ENCODE measurements around the gene RAVER1.

The RAVER1 gene

DNA sequence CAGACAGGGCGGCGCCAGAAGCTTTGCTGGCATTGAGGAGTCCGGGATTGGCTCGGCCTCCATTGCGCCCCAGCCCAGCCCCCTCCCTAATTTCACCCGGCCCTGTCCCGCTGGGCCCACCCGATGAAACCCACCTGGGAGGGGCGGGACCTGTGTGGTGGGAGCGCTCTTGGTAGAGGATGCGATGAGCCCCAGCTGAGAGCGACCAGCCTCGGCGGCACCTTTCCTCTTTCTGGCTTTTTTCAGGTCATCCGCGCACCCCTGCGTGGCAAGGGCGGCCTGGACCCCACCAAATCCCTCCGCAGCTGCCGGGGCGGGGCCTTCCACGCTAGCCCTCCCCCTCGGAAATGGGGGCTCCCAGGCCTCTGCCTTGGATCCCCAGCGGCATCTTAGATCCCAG, 23.9 kb downstream of the RAVER1 start, which contains the start of gene ZGLP1:
Gene ZGLP1, minus strand, starts transcription at position 393 of the 400 bp plus-strand sequence.
- DNase-seq (no peak), ATAC-seq (ENCODE audit: insufficient read depth, low read depth) (no peak)
- Histone ChIP-seq H2AFZ (ENCODE audit: low read depth, low read length) (no peak within 1 kb of the TSS), H3K27me3 (ENCODE audit: insufficient read depth, low read length, poor library complexity) (no peaks in the 10 kb centered on the region), H3K9me3 (ENCODE audit: insufficient read depth, low read length, severe bottlenecking) (no peaks in the 10 kb centered on the region), H3K4me1 (ENCODE audit: insufficient read depth, low read length) (peaks cover 3% of the 10 kb centered on the region), H3K4me3 (ENCODE audit: low read depth in 1 of 2, low read length in 2 of 2) (no peak within 1 kb of the TSS), H3K36me3 (ENCODE audit: insufficient read depth, low read length) (peaks cover 16% of the 10 kb centered on the region), H4K20me1 (ENCODE audit: insufficient read depth, low read length) (no peaks in the 10 kb centered on the region), H3K27ac (ENCODE audit: low read length) (no peak within 1 kb of the TSS), H3K79me2 (ENCODE audit: insufficient read depth, low read length) (peaks cover 4% of the 10 kb centered on the region; the same call in 1 of the 2 replicates), H3K4me2 (ENCODE audit: insufficient read depth, low read length) (no peak within 1 kb of the TSS), H3K9ac (ENCODE audit: low read depth, low read length) (no peak within 1 kb of the TSS; the same call in 1 of the 2 replicates)
- TF ChIP-seq, protein P1, sequence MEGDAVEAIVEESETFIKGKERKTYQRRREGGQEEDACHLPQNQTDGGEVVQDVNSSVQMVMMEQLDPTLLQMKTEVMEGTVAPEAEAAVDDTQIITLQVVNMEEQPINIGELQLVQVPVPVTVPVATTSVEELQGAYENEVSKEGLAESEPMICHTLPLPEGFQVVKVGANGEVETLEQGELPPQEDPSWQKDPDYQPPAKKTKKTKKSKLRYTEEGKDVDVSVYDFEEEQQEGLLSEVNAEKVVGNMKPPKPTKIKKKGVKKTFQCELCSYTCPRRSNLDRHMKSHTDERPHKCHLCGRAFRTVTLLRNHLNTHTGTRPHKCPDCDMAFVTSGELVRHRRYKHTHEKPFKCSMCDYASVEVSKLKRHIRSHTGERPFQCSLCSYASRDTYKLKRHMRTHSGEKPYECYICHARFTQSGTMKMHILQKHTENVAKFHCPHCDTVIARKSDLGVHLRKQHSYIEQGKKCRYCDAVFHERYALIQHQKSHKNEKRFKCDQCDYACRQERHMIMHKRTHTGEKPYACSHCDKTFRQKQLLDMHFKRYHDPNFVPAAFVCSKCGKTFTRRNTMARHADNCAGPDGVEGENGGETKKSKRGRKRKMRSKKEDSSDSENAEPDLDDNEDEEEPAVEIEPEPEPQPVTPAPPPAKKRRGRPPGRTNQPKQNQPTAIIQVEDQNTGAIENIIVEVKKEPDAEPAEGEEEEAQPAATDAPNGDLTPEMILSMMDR (IDR thresholded peaks at IDR 0.05; ENCODE audit: borderline replicate concordance, extremely low read depth, low read length, poor library complexity, severe bottlenecking): no peak
- TF ChIP-seq EZH2 (IDR thresholded peaks at IDR 0.05; ENCODE audit: borderline replicate concordance, low read depth, low read length, severe bottlenecking): no peak

DNA sequence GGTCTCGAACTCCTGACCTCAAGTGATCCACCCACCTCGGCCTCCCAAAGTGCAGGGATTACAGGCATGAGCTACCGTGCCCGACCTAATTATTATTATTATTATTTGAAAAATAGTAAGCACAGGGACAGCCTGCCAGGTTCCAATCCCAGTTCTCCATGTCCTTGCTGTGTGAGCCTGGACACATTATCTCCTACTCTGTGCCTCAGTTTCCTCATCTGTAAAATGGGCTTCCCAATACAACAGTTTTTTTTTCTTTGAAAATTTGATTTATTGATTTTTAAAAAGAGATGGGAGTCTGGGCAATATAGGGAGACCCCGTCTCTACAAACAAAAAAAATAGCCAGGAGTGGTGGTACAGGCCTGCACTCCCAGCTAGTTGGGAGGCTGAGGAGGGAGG, 27.0 kb downstream of the RAVER1 start:
- no peaks in the 10 kb centered on the region for H3K79me2 ChIP-seq (ENCODE audit: insufficient read depth, low read length)
- no peak overlapping the region for H2AFZ ChIP-seq (ENCODE audit: low read depth, low read length)
- TF ChIP-seq, protein P1 (IDR thresholded peaks at IDR 0.05; ENCODE audit: borderline replicate concordance, extremely low read depth, low read length, poor library complexity, severe bottlenecking): no peak
- no peak for TF ChIP-seq EZH2 (IDR thresholded peaks at IDR 0.05; ENCODE audit: borderline replicate concordance, low read depth, low read length, severe bottlenecking)
- H3K36me3 ChIP-seq (ENCODE audit: insufficient read depth, low read length): peaks cover 12% of the 10 kb centered on the region
- H3K4me2 ChIP-seq (ENCODE audit: insufficient read depth, low read length): no peak overlapping the region
- DNase-seq (no peak), ATAC-seq (ENCODE audit: insufficient read depth, low read depth) (no peak)
- no peaks in the 10 kb centered on the region for H4K20me1 ChIP-seq (ENCODE audit: insufficient read depth, low read length)
- H3K27ac ChIP-seq (ENCODE audit: low read length): no peak overlapping the region
- H3K9me3 ChIP-seq (ENCODE audit: insufficient read depth, low read length, severe bottlenecking): no peaks in the 10 kb centered on the region
- H3K9ac ChIP-seq (ENCODE audit: low read depth, low read length): no peak overlapping the region
- H3K4me3 ChIP-seq (ENCODE audit: low read depth in 1 of 2, low read length in 2 of 2): no peak overlapping the region
- H3K27me3 ChIP-seq (ENCODE audit: insufficient read depth, low read length, poor library complexity): no peaks in the 10 kb centered on the region
- no peaks in the 10 kb centered on the region for H3K4me1 ChIP-seq (ENCODE audit: insufficient read depth, low read length)

DNA sequence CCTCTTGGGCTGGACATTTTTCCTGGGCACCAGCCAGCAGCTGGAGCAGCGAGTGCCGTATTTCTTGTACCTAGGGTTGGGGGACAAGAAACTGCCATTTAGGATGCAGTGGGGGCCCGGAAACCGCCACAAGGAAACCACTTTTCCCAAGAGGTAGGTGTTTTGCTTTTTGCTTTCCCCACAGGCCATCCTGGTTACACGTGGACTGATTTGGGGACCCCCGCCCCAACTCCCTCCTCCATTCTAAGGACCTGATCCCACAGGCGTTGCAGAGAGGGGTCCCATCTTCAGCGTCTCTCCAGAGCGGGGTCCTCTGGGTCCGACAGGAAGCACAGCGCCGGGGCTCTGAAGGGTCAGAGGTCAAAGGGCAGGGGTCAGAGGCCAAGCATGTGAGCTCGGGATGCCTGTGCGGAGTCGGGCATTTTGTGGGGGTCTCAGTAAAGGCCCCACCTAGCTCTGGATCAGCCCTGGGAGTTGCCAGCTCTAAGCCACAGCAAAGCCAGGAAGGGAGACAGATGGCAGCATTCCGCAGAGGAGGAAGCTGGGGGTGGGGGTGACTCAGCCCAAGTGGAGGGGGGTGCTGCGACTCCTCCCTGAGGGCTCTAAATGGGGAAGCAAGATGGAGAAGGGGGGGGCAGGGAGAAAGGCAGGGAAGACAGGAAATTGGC, 28.1 kb downstream of the RAVER1 start:
- H3K27ac ChIP-seq (ENCODE audit: low read length): no peak overlapping the region

More for the DNA sequence above, 28.1 kb downstream of the RAVER1 start:
- no peaks in the 10 kb centered on the region for H3K9me3 ChIP-seq (ENCODE audit: insufficient read depth, low read length, severe bottlenecking)
- DNase-seq: no peak
- no peaks in the 10 kb centered on the region for H4K20me1 ChIP-seq (ENCODE audit: insufficient read depth, low read length)
- no peak overlapping the region for H3K4me3 ChIP-seq (ENCODE audit: low read depth in 1 of 2, low read length in 2 of 2)
- no peaks in the 10 kb centered on the region for H3K79me2 ChIP-seq (ENCODE audit: insufficient read depth, low read length)
- no peaks in the 10 kb centered on the region for H3K27me3 ChIP-seq (ENCODE audit: insufficient read depth, low read length, poor library complexity)
- H3K4me1 ChIP-seq (ENCODE audit: insufficient read depth, low read length): no peaks in the 10 kb centered on the region
- no peak overlapping the region for H2AFZ ChIP-seq (ENCODE audit: low read depth, low read length)
- no peak for TF ChIP-seq EZH2 (IDR thresholded peaks at IDR 0.05; ENCODE audit: borderline replicate concordance, low read depth, low read length, severe bottlenecking)
- TF ChIP-seq, protein P1 (IDR thresholded peaks at IDR 0.05; ENCODE audit: borderline replicate concordance, extremely low read depth, low read length, poor library complexity, severe bottlenecking): no peak
- H3K36me3 ChIP-seq (ENCODE audit: insufficient read depth, low read length): peaks cover 6% of the 10 kb centered on the region; the same call in 1 of the 2 replicates
- H3K9ac ChIP-seq (ENCODE audit: low read depth, low read length): no peak overlapping the region
- no peak for ATAC-seq (ENCODE audit: insufficient read depth, low read depth)
- no peak overlapping the region for H3K4me2 ChIP-seq (ENCODE audit: insufficient read depth, low read length)
